GM18870 (cell line): ENCODE measurements around the gene DISP1.

Source experiments
- ATAC-seq: cut with Tn5 transposase; IDR thresholded peaks from one replicate; pipeline ENCODE4 v1.9.1; 2021; ENCODE audit warnings: moderate library complexity; ENCODE audit not compliant: unreplicated experiment

The DISP1 gene, protein sequence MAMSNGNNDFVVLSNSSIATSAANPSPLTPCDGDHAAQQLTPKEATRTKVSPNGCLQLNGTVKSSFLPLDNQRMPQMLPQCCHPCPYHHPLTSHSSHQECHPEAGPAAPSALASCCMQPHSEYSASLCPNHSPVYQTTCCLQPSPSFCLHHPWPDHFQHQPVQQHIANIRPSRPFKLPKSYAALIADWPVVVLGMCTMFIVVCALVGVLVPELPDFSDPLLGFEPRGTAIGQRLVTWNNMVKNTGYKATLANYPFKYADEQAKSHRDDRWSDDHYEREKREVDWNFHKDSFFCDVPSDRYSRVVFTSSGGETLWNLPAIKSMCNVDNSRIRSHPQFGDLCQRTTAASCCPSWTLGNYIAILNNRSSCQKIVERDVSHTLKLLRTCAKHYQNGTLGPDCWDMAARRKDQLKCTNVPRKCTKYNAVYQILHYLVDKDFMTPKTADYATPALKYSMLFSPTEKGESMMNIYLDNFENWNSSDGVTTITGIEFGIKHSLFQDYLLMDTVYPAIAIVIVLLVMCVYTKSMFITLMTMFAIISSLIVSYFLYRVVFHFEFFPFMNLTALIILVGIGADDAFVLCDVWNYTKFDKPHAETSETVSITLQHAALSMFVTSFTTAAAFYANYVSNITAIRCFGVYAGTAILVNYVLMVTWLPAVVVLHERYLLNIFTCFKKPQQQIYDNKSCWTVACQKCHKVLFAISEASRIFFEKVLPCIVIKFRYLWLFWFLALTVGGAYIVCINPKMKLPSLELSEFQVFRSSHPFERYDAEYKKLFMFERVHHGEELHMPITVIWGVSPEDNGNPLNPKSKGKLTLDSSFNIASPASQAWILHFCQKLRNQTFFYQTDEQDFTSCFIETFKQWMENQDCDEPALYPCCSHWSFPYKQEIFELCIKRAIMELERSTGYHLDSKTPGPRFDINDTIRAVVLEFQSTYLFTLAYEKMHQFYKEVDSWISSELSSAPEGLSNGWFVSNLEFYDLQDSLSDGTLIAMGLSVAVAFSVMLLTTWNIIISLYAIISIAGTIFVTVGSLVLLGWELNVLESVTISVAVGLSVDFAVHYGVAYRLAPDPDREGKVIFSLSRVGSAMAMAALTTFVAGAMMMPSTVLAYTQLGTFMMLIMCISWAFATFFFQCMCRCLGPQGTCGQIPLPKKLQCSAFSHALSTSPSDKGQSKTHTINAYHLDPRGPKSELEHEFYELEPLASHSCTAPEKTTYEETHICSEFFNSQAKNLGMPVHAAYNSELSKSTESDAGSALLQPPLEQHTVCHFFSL (N-terminal part only)

DNA sequence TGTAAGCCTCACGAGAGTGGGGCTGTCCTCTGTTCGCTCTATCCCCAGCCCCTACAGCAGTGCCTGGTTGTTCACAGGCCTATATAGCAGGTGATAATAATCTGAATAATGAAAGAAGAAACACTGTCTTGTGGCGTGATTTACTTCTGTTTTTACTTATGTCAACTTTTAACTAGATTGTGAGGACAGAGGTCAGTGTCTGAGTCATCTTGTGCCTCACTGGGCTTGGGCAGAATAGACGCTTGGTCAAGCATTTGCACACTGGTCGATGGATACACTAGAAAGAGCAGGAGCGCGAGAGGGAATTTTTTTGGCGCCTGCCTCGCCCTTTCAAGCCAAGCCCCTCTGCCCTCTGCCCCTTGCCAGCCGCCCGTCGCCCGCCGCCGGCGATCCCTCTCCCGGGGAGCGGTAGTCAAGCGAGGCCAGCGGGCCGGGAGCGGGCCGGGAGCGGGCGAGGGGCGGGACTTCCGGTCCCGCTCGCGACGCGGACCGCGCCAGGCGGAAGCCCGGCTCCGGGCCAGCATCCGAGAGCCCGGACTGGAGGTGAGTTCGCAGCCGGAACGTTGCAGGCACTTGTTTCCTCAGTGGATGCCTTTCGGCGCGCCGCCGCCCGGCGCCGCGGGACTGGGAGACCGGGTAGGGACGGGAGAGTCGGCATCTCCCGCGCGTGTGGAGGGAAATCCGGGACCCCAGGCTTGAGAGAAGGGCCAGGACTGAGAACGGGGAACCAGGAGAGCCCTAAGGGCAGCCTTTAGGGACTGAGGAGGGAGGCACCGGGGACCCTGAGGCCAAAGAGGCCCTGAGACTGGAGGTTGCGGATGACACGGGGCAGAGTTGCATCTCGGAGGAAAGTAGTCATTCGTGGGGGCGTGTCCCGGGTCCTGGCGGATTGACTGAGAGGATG lies at the start of gene DISP1:
Gene DISP1 (plus strand): TSS at position 504 of the 904 bp plus-strand sequence. CDS start 127,785 bp downstream, outside the sequence.
- peak; percentile 83 for ATAC-seq

DNA sequence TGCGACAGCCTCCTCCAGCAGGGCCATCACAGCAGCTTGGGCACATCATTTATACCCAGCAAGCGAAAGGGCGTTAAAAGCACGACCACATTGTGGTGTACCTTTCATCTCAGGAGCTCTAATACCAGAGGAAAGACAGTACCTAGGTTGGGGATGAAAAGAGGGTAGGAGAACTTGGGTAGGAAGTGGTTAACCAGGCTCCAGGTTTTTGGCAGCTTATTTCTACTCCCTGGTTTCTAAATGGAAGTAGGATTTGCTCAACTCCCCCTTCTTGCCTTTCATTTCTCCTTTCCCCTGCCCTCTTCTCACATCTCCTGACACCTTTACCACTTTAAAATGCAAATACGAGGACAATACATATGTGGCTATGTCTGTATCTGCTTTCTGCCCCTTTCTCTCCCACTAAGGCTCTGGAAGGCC lies 47.7 kb upstream of the DISP1 start:
- no peak for ATAC-seq

DNA sequence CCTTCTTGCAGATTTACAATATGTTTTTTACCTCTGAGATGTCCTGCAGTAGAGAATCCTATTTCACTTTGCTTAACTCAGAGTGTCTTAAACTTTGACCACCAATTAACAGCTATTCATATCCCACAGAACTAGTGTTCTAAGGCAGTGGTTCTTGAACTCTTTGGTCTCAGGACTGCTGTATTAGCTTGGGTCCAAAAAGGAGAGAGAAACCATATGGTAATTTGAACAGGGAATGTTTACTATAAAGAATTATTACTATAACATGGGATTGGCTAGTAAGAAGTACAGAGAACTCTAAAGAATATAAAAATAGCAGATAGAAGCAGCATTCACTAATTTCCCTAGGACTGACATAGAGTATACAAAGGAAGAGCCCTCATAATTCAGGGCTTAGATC lies 46.2 kb upstream of the DISP1 start:
- no peak for ATAC-seq

DNA sequence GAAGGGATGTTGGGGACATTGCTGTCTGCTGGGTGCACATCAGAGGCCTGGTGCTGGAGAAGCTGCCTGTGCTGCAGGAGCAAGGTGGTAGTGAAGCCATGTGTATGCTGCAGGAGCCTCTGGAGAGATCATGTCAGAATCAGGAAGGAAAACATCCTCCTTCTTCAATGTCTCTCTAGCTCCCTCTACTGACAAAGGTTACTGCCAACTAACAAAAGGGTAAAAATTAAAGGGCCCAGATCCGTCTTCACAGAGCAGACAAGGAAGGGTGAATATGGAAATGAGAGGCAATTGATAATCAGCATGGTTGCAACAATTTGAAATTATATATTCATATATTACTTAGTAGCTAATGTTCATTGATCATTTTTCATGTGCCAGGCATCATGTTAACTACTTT lies 45.7 kb upstream of the DISP1 start:
- ATAC-seq = no peak

DNA sequence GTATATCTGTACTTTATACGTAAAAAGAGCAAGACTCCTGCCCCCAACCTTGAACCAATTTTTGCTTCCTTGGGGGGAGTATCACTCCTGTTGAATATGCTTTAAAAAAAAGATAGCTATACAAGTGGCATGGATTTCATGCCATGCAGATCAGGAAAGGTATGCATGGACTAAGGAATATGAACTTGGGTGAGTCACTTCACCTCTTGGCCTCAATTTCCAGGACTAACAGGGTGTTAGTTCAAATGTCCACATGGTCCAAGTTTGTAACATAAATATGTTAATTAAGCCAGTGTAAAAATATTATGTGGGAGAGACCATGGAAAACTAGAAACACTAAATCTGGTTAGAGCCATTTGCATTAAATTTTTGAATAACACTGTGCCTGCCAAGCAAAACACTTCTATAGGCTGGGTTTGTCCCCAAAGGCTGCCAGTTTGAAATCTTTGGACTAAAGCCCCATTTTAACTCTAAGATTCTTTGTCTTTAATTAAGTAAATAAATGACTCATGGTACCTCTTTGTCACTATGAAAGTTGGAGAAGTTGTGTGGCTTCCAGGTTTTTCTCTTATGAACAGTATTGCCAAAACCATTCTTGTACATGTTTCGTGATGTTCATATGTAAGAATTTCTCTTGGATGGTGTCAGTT lies 44.7 kb upstream of the DISP1 start:
- no peak for ATAC-seq

DNA sequence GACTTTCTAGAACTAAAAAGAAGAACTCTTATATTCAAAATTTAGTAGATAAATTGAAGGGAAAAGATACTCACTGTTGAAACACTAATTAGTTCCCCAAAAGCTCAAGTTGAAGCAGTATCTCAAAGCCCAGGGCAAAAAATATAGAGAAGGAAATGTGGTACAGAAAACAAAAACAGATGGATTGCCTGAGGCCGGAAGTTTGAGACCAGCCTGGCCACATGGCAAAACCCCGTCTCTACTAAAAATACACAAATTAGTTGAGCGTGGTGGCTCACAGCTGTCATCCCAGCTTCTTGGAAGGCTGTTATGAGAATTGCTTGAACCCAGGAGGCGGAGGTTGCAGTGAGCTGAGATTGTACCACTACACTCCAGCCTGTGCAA lies 41.9 kb upstream of the DISP1 start:
- peak; percentile 91 for ATAC-seq

DNA sequence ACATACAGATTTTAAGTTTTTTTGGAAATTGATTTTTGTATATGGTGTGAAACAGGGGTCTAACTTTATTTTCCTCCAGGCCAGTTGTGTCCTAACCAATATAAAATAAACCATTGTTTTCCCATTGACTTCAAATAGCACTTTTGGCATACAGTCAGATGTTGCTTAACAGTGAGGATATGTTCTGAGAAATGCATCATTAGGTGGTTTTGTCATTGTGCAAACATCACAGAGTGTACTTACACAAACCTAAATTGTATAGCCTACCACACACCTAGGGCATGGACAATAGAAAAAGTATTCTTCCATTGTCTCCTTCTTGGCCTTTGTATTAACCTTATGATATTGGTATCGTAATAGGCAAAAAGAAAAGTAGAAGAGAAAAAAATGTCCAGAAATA lies 37.4 kb upstream of the DISP1 start:
- no peak for ATAC-seq

DNA sequence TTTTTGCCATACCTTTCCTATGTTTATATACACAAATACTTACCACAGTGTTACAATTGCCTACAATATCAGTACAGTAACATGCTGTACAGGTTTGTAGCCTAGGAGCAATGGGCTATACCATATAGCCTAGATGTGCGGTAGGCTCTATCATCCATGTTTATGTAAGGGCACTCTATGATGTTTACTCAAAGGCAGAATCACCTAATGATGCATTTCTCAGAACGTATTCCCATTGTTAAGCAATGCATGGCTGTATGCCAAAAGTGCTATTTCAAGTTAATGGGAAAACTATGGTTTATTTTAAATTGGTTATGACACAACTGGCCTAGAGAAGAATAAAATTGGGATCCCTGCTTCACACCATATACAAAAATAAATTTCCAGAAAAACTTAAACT lies 36.9 kb upstream of the DISP1 start:
- no peak for ATAC-seq

DNA sequence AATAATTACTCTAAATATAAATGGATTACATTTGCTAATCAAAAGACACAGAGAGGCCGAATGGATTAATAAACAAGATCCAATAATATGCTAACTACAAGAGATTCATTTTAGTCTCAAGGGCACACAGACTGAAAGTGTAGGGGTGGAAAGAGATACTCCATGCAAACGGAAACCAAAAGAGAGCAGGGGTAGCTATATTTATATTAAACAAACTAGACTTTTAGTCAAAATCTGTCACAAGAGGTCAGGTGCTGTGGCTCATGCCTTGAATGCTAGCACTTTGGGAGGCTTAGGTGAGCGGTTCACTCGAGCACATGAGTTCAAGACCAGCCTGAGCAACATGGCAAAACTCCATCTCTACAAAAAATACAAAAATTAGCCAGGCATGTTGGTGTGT lies 33.6 kb upstream of the DISP1 start:
- peak; percentile 65 for ATAC-seq

DNA sequence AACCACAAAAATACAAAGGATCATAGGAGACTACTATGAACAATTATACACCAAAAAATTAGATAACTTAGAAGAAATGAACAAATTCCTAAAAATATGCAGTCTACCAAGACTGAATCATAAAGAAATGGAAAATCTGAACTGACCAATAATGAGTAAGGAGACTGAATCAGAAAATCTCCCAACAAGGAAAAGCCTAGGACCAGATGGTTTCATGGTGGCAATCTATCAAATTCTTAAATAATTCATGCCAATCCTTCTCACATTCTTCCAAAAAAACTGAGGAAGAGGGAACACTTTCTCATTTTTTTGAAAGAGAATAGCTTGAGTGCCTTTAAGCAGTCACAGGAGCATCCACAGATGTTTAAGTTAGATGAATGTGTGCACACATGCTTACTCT lies 31.8 kb upstream of the DISP1 start:
- ATAC-seq = no peak

DNA sequence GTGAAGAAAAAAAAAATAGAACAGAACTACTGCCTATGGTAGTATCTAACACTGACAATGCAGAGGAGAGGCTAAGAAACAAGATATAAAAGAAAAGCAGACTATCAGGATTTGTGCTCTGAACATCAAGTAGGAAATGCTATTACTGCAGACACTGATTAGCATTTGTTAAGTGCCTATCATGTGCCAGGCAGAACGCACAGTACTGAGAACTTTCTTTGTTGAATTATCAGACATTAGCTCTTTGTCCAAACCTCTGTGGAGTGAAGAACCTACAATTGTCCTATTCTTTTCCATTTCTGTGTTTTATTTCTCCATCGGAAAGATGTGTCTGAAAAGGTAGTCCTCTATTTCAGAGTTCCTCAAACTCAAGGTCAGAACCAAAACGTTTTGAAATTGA lies 30.5 kb upstream of the DISP1 start:
- ATAC-seq = no peak

DNA sequence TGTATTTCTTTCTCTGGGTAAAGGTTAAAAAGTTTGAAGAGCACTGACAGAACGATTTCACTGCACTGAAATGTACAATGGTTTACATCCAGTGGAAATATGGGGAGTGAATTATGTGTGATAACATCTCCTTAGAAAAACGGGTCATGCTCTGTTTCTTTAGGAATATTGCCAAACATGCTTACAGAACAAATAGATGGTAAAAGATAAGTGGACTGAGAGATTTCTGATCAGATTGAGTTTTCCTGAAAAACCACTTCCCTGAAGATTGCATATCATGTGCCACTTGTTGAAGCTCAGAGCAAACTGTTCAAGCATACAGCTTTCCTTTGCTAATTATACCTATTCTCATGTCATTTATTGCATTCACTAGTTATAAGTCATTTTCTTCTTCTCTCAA lies 29.9 kb upstream of the DISP1 start:
- no peak for ATAC-seq

DNA sequence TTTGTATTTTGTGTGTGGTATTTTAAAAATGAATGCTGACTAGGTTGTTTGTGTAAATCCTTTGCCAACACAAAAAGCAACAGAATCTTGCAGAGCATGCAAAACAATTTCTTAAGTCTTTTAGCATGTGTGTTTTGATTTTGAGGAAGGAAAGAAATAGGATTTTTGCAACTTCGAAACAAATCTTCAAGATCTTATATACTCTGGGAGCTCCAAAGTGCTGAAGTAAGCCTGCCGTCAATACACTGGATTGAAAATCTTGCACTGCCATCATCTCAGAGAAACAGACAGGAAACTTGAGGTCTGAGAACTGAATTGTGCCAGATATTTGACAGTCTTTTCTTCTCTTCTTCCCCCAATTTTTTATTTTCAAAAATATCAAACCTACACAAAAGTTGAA lies 29.3 kb upstream of the DISP1 start:
- ATAC-seq = no peak

DNA sequence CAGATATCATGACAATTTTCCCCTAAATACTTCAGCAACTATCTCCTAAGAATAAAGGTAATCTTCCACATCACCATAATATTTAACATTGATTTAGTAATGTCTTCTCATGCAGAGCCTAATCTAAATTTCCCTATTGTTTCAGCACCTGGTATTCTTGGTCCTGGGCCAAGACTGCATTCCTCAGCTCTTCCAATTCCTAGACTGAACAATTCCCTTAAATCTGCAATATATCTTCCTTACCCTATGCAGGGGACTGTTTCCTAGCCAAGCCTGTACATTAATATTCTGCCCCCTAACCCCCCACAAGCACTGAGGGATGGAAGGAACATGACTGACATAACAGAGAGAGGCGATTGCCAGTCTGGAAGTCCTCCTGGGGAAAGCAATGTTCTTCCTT lies 28.7 kb upstream of the DISP1 start:
- no peak for ATAC-seq

DNA sequence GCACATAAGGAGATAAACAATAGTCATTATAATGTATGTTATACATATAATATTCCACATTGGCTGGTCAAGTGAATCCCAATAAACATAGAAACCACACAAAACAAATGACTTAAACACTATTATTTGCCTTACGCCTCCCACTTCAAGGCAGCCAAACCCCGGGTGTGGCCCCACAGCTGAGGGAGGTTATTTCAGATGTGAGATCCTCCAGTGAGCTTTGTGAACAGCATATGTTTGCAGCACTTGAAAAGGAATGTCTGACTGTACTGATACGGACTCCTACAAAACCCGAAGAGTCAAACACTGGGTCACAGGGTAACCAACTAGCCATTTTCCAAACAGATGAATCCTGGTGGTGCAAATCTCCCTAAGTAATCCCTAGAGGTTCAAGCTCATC lies 27.1 kb upstream of the DISP1 start:
- ATAC-seq = no peak

DNA sequence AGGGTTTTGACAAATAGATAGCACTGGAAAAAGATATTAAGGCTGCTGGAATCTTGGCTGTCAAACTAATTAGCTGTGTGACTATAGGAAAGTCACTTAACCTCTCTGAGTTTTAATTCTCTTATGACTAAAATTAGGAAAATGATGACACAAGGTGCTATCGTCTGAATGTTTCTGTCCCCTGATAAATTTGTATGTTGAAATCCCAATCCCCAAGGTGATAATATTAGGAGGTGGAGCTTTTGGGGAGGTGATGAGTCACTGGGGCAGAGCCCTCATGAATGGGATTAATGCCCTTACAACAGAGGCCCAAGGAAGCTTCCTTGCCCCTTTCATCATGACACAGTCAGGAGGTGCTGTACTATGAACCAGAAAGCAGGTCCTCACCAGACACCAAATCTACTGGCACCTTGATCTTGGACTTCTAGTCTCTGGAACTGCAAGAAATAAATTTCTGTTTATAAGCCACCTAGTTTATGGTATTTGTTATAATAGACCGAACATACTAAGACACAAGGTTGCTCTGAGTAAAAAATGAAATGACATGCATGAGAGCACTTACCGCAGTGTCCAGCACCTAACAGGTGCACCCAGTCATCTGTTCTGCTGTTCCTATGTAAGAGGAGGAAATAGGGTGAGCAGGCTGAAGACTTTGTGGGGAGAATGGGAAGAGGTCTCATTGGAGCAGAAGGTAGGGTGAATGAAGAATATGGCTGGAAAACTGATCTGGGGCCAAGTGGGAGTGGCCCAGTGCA lies 26.3 kb upstream of the DISP1 start:
- ATAC-seq = no peak

DNA sequence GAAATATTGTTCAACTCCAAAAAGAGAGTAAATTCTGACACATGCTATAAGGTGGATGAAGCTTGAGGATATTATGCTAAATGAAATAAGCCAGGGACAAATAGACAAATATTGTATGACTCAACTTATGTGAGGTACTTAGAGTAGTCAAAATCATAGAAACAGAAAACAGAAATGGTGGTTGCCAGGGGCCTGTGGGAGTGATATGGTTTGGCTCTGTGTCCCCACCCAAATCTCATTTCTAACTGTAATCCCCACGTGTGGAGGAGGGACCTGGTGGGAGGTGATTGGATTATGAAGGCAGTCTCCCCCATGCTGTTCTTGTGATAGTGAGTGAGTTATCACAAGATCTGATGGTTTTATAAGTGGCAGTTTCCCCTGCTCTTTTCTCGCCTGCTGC lies 24.7 kb upstream of the DISP1 start:
- no peak for ATAC-seq

DNA sequence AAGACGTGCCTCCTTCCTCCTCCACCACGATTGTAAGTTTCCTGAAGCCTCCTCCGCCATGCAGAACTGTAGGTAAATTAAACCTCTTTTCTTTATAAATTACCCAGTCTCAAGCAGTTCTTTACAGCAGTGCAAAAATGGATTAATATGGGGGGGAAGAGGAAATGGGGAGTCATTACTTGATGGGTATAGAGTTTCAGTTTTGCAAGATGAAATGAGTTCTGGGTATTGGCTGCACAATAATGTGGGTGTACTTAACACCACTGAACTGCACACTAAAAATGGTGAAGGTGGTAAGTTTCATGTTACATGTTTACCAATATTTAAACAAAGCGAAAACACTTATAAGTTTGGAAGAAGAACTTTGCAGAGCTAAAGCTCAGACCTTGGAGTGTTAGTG lies 24.3 kb upstream of the DISP1 start:
- ATAC-seq = no peak
